Cardiac muscle cell (in vitro differentiated cells and primary cell): ENCODE data around the gene PPP1R12B. TPM values are rescaled to one million over a fixed set of nuclear protein-coding genes. Genes with fewer than 3 reads are reported as not detected.
"Not testable (repeated sequence)": the region's sequence is repeated elsewhere in the genome, so short reads cannot be mapped to it uniquely, and the experiment has no call there.

Source experiments
- DNase-seq, 2 donors: peaks; one replicate each; pipeline versions ENCODE4 v3.0.0 to v3.0.0-alpha.2; 2010 to 2017; ENCODE audit warnings: low read depth in 1 of 2, low spot score in 1 of 2
- H3K27ac ChIP-seq: fragments of 200-600 bp; sonication (generic); 2 replicates; pipeline ENCODE4 v1.5.1; 2016
- H3K27me3 ChIP-seq: fragments of 200-600 bp; sonication (generic); 2 replicates; pipeline ENCODE4 v1.6.0; 2016; ENCODE audit warnings: control low read depth
- H3K36me3 ChIP-seq: fragments of 200-600 bp; sonication (generic); 2 replicates; pipeline ENCODE4 v1.5.1; 2016; ENCODE audit warnings: control low read depth
- H3K4me1 ChIP-seq: fragments of 200-600 bp; sonication (generic); 2 replicates; pipeline ENCODE4 v1.8.1; 2017; ENCODE audit warnings: low read depth, mild to moderate bottlenecking, mixed run types
- H3K4me3 ChIP-seq: fragments of 200-600 bp; sonication (generic); 2 replicates; pipeline ENCODE4 v1.5.1; 2016; ENCODE audit warnings: mild to moderate bottlenecking
- H3K9me3 ChIP-seq: fragments of 200-600 bp; sonication (generic); 2 replicates; pipeline ENCODE4 v1.5.1; 2017; ENCODE audit warnings: low read depth, mild to moderate bottlenecking, control low read depth
- CTCF ChIP-seq: IDR thresholded peaks from 2 replicates; pipeline ENCODE4 v1.5.1; 2012; ENCODE audit warnings: low read depth, mild to moderate bottlenecking, low read length
- polyA plus RNA-seq: library from polyadenylated mRNA; unstranded; fragments of >200 nt; fragmentation: Nextera tagmentation; extraction: Ambion mirVana; gene quantifications from 2 replicates; pipeline ENCODE4 v1.2.1, GENCODE V29; 2016
- total RNA-seq: library from RNA; depleted of rRNA; stranded (reverse); fragments of >200 nt; gene quantifications from 2 replicates; pipeline ENCODE4 v1.2.3, GENCODE V29; 2016

Gene PPP1R12B
- total and polyA plus RNA-seq, 2 experiments from 2014 or later, result 109 to 340 TPM

GRCh38 chr1:202547215-202547614 is 198.7 kb downstream of the PPP1R12B start:
- no peak for TF ChIP-seq CTCF
- H3K27ac ChIP-seq, result peak overlapping the region; percentile 72
- H3K27me3 ChIP-seq, result no peaks in the 10 kb centered on the region
- no peak overlapping the region for H3K4me3 ChIP-seq
- no peak for DNase-seq
- no peaks in the 10 kb centered on the region for H3K9me3 ChIP-seq
- H3K36me3 ChIP-seq, result peaks cover under 1% of the 10 kb centered on the region
- peaks cover 36% of the 10 kb centered on the region for H3K4me1 ChIP-seq

- Histone ChIP-seq H3K4me1 (peaks cover 42% of the 10 kb centered on the region), H3K27ac (peak overlapping the region; percentile 54)
- not testable (repeated sequence) for H3K36me3 ChIP-seq, H3K4me3 ChIP-seq, DNase-seq, H3K27me3 ChIP-seq, H3K9me3 ChIP-seq
Observed at GRCh38 chr1:202550088-202550487, 201.6 kb downstream of the PPP1R12B start.

GRCh38 chr1:202551683-202552082 is 203.2 kb downstream of the PPP1R12B start:
- TF ChIP-seq CTCF, result no peak
- peak overlapping the region; percentile 69 for H3K27ac ChIP-seq
- DNase-seq, result peak in 1 of 2 donors; percentile 29
- H3K36me3 ChIP-seq, result peaks cover 8% of the 10 kb centered on the region
- H3K27me3 ChIP-seq, result no peaks in the 10 kb centered on the region
- no peaks in the 10 kb centered on the region for H3K9me3 ChIP-seq
- H3K4me1 ChIP-seq, result peaks cover 35% of the 10 kb centered on the region
- no peak overlapping the region for H3K4me3 ChIP-seq

GRCh38 chr1:202552615-202553014 is 204.1 kb downstream of the PPP1R12B start:
- Histone ChIP-seq H3K36me3 (peaks cover 11% of the 10 kb centered on the region), H3K4me1 (peaks cover 26% of the 10 kb centered on the region), H3K27ac (peak overlapping the region; percentile 80)
- H3K27me3 ChIP-seq, DNase-seq, H3K9me3 ChIP-seq, H3K4me3 ChIP-seq: not testable (repeated sequence)

GRCh38 chr1:202553078-202553477 is 204.6 kb downstream of the PPP1R12B start:
- H3K9me3 ChIP-seq, H3K4me3 ChIP-seq, H3K27me3 ChIP-seq, DNase-seq: not testable (repeated sequence)
- Histone ChIP-seq H3K27ac (peak overlapping the region; percentile 80), H3K36me3 (peaks cover 11% of the 10 kb centered on the region), H3K4me1 (peaks cover 23% of the 10 kb centered on the region)

GRCh38 chr1:202553560-202554038 is 205.1 kb downstream of the PPP1R12B start:
- Histone ChIP-seq H3K9me3 (no peaks in the 10 kb centered on the region), H3K4me3 (no peak overlapping the region), H3K27me3 (no peaks in the 10 kb centered on the region), H3K27ac (peak overlapping the region; percentile 80), H3K4me1 (peaks cover 23% of the 10 kb centered on the region), H3K36me3 (peaks cover 11% of the 10 kb centered on the region)
- peak in 1 of 2 donors; percentile 89 for DNase-seq
- no peak for TF ChIP-seq CTCF

GRCh38 chr1:202554619-202555018 is 206.1 kb downstream of the PPP1R12B start:
- H3K27me3 ChIP-seq, DNase-seq, H3K9me3 ChIP-seq, H3K4me3 ChIP-seq: not testable (repeated sequence)
- peak overlapping the region; percentile 80 for H3K27ac ChIP-seq
- H3K36me3 ChIP-seq, result peaks cover 11% of the 10 kb centered on the region
- H3K4me1 ChIP-seq, result peaks cover 23% of the 10 kb centered on the region

- H3K27ac ChIP-seq, H3K27me3 ChIP-seq, H3K4me3 ChIP-seq, H3K9me3 ChIP-seq, DNase-seq: not testable (repeated sequence)
- peaks cover 25% of the 10 kb centered on the region for H3K4me1 ChIP-seq
- peaks cover 11% of the 10 kb centered on the region for H3K36me3 ChIP-seq
Observed at GRCh38 chr1:202556037-202556436, 207.5 kb downstream of the PPP1R12B start.

- DNase-seq, H3K4me3 ChIP-seq, H3K27me3 ChIP-seq, H3K27ac ChIP-seq, H3K9me3 ChIP-seq: not testable (repeated sequence)
- Histone ChIP-seq H3K4me1 (peaks cover 18% of the 10 kb centered on the region), H3K36me3 (peaks cover 12% of the 10 kb centered on the region)
Observed at GRCh38 chr1:202557662-202558061, 209.2 kb downstream of the PPP1R12B start.
